ENCODE data around the gene NR2C1. TPM values are rescaled to one million over a fixed set of nuclear protein-coding genes. Genes with fewer than 3 reads are reported as not detected.

Gene NR2C1
- total and polyA plus RNA-seq, 10 of the 15 experiments (the other 5 are each of a cell fraction or from before 2014, with no cell fraction given) = 8.8 to 38.1 (median 31.3) TPM

- no TSS peak for BruUV-seq (replicated peaks)
- H2AFZ ChIP-seq (ENCODE audit: control insufficient read depth, low read depth, low read length) = no peak overlapping the region
- DNase-seq (ENCODE audit: low read depth, low spot score) = peak; percentile 90
- H3K9ac ChIP-seq (ENCODE audit: control insufficient read depth, insufficient read depth, low read length) = no peak overlapping the region
- no peaks in the 10 kb centered on the region for H3K9me3 ChIP-seq (replicated peaks; ENCODE audit: control insufficient read depth, insufficient read depth, low read length)
- ChIA-PET CTCF (interaction anchor here (1.2 to 2.3 kb wide), 3 partner anchors 14 to 431 kb away, joined by 3 to 8 read pairs (median 8); no protein-coding TSS in a partner anchor), RAD21 (ENCODE audit: unreplicated experiment) (interaction anchor here (0.7 kb wide), 1 partner anchor 114 kb away, joined by 4 read pairs; the partner anchor contains the start of genes FGD6 and VEZT), POLR2A (interaction anchor here (1.2 kb wide), 1 partner anchor 12 kb away, joined by 3 read pairs; no protein-coding TSS in a partner anchor), SMC1A (ENCODE audit: uncharacterized antibody, unreplicated experiment) (interaction anchor here (1.4 kb wide), 2 partner anchors 30 to 431 kb away, joined by 4 read pairs; partner anchors contain the start of gene NR2C1)
- H3K4me2 ChIP-seq (ENCODE audit: control insufficient read depth, insufficient read depth) = peak overlapping the region; percentile 76
- peaks cover 19% of the 10 kb centered on the region for H3K4me1 ChIP-seq (ENCODE audit: control insufficient read depth, insufficient read depth, low read length)
- intact Hi-C loops (cut with micrococcal nuclease; ENCODE audit: unreplicated experiment) = loop anchor here (5.0 kb wide), 1 partner anchor 599 kb away; no protein-coding TSS in a partner anchor
- H3K36me3 ChIP-seq (ENCODE audit: control insufficient read depth in 2 of 2, insufficient read depth in 2 of 2, low read length in 1 of 2) = no peaks in the 10 kb centered on the region
- H3K79me2 ChIP-seq (ENCODE audit: control insufficient read depth, insufficient read depth, low read length) = no peaks in the 10 kb centered on the region
- no peaks in the 10 kb centered on the region for H4K20me1 ChIP-seq (ENCODE audit: control insufficient read depth, insufficient read depth)
- peak; percentile 88 for FAIRE-seq
- no peak overlapping the region for H3K27ac ChIP-seq (ENCODE audit: control insufficient read depth, insufficient read depth)
- in situ Hi-C loops (cut with MboI) = no loop called here
- H3K4me3 ChIP-seq = no peak overlapping the region
- WGBS (ENCODE audit: insufficient coverage, insufficient replicate concordance, low lambda C conversion rate, missing lambda C conversion rate) = under 1% methylated on average over 8 of the region's 8 CpGs
- ATAC-seq = peak; percentile 98
- H3K27me3 ChIP-seq (replicated peaks in 1 of 2; ENCODE audit: control insufficient read depth in 2 of 2, insufficient read depth in 2 of 2, low read length in 1 of 2) = no peaks in the 10 kb centered on the region
- no peak for TF ChIP-seq CHD4 (IDR thresholded peaks at IDR 0.05)
- TF ChIP-seq JUNB (IDR thresholded peaks at IDR 0.05) = peak; percentile 99
- no peak for TF ChIP-seq PAX8 (IDR thresholded peaks at IDR 0.05)
- TF ChIP-seq, protein P1, sequence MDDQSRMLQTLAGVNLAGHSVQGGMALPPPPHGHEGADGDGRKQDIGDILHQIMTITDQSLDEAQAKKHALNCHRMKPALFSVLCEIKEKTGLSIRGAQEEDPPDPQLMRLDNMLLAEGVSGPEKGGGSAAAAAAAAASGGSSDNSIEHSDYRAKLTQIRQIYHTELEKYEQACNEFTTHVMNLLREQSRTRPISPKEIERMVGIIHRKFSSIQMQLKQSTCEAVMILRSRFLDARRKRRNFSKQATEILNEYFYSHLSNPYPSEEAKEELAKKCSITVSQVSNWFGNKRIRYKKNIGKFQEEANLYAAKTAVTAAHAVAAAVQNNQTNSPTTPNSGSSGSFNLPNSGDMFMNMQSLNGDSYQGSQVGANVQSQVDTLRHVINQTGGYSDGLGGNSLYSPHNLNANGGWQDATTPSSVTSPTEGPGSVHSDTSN (IDR thresholded peaks at IDR 0.05; ENCODE audit: insufficient replicate concordance, low read depth, low read length) = no peak
- peak; percentile 95; the same call in 1 of the 2 replicates for TF ChIP-seq ZBED1 (IDR thresholded peaks at IDR 0.05; ENCODE audit: borderline replicate concordance)
- TF ChIP-seq ZNF24 (IDR thresholded peaks at IDR 0.05) = no peak
- TF ChIP-seq NFXL1 (IDR thresholded peaks at IDR 0.05; ENCODE audit: borderline replicate concordance) = no peak
- TF ChIP-seq DPF2 (IDR thresholded peaks at IDR 0.05) = peak; percentile 92
- TF ChIP-seq, protein P2, sequence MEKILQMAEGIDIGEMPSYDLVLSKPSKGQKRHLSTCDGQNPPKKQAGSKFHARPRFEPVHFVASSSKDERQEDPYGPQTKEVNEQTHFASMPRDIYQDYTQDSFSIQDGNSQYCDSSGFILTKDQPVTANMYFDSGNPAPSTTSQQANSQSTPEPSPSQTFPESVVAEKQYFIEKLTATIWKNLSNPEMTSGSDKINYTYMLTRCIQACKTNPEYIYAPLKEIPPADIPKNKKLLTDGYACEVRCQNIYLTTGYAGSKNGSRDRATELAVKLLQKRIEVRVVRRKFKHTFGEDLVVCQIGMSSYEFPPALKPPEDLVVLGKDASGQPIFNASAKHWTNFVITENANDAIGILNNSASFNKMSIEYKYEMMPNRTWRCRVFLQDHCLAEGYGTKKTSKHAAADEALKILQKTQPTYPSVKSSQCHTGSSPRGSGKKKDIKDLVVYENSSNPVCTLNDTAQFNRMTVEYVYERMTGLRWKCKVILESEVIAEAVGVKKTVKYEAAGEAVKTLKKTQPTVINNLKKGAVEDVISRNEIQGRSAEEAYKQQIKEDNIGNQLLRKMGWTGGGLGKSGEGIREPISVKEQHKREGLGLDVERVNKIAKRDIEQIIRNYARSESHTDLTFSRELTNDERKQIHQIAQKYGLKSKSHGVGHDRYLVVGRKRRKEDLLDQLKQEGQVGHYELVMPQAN (conservative IDR thresholded peaks at IDR 0.05) = no peak
- TF ChIP-seq BCL11A (IDR thresholded peaks at IDR 0.05; ENCODE audit: low read depth, low read length) = peak; percentile 90
- TF ChIP-seq TAF1 (IDR thresholded peaks at IDR 0.05; ENCODE audit: borderline replicate concordance, low read depth, low read length) = no peak
- TF ChIP-seq STAT1 (conservative IDR thresholded peaks at IDR 0.05) = no peak
- TF ChIP-seq, protein P3, sequence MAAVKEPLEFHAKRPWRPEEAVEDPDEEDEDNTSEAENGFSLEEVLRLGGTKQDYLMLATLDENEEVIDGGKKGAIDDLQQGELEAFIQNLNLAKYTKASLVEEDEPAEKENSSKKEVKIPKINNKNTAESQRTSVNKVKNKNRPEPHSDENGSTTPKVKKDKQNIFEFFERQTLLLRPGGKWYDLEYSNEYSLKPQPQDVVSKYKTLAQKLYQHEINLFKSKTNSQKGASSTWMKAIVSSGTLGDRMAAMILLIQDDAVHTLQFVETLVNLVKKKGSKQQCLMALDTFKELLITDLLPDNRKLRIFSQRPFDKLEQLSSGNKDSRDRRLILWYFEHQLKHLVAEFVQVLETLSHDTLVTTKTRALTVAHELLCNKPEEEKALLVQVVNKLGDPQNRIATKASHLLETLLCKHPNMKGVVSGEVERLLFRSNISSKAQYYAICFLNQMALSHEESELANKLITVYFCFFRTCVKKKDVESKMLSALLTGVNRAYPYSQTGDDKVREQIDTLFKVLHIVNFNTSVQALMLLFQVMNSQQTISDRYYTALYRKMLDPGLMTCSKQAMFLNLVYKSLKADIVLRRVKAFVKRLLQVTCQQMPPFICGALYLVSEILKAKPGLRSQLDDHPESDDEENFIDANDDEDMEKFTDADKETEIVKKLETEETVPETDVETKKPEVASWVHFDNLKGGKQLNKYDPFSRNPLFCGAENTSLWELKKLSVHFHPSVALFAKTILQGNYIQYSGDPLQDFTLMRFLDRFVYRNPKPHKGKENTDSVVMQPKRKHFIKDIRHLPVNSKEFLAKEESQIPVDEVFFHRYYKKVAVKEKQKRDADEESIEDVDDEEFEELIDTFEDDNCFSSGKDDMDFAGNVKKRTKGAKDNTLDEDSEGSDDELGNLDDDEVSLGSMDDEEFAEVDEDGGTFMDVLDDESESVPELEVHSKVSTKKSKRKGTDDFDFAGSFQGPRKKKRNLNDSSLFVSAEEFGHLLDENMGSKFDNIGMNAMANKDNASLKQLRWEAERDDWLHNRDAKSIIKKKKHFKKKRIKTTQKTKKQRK (IDR thresholded peaks at IDR 0.05; ENCODE audit: low read depth, low read length) = no peak
- TF ChIP-seq RAD21 (IDR thresholded peaks at IDR 0.05; ENCODE audit: insufficient read depth, low read depth, low read length) = no peak
- no peak for TF ChIP-seq NFYB (IDR thresholded peaks at IDR 0.05; ENCODE audit: insufficient read depth, low read depth, low read length)
- TF ChIP-seq LARP7 (IDR thresholded peaks at IDR 0.05) = no peak
Observed at GRCh38 chr12:95102916-95103671, 29.7 kb upstream of the NR2C1 start.

Measured in GM12878 (cell line).